GM18867 (cell line): ENCODE measurements around the gene SH3RF3.

ENCODE experiments used
- ATAC-seq: cut with Tn5 transposase; IDR thresholded peaks from one replicate; pipeline ENCODE4 v1.9.1; 2021; ENCODE audit warnings: mild to moderate bottlenecking, moderate library complexity; ENCODE audit not compliant: unreplicated experiment

The SH3RF3 gene

GRCh38 chr2:109297566-109298490, 168.8 kb downstream of the SH3RF3 start:
- no peak for ATAC-seq

GRCh38 chr2:109298851-109299250, 169.8 kb downstream of the SH3RF3 start:
- no peak for ATAC-seq

GRCh38 chr2:109299536-109299935, 170.5 kb downstream of the SH3RF3 start:
- no peak for ATAC-seq

DNA sequence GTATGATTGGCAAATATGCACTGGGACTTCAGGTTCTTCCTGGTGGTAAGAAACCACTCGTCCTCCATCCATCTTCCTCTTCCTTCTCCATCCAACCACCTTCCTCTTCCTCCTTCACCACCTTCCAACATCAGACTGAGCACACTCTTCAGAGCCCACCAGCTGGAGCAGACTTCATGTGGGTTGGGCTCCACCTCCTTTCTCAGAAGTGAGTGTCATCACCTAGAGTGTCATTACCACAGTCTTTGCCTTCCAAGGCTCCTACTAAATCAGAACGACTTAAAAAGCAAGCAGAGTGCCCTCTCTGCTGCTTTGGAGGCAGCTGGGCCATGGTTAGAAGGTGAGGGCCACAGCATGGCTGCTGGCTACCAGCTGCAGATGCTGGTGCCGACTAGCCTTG, 171.6 kb downstream of the SH3RF3 start:
- ATAC-seq, result no peak

DNA sequence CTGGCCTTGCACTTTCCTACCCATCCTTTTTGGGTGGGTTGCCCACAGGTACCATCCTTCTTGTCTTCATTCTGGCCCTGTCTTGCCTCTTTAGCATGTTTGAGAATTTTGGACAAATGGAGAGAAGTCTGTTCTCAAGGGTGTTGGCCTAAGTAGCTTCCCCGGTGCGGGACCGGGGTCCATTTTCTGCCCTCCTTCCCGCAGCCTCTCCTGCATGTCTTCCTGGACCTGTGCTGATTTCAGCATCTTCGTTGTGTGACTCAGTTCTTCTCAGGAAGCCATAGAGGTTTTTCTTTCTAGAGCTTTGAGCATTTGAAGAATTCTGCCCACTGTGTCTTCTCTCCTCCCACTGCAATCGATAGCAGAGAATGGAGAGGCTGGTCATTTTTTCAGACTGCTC, 172.7 kb downstream of the SH3RF3 start:
- no peak for ATAC-seq

GRCh38 chr2:109302319-109302718, 173.3 kb downstream of the SH3RF3 start:
- ATAC-seq, result no peak

DNA sequence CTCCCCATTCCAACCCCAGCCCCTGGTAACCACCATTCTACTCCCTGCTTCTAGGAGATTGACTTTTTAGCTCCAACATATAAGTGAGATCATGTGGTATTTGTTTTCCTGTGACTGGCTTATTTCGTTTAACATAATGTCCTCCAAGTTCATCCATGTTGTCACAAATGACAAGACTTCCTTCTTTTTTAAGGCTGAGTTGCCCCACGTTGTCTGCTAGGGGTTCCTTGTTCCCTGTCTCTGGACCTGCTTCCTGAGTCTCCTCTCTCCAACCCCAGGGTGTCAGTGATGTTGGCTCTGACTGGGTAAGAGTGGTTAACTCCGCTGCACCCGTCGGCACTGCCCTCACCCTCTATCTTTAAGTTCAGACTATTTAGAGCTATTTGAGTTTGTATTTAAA, 175.2 kb downstream of the SH3RF3 start:
- ATAC-seq, result no peak

DNA sequence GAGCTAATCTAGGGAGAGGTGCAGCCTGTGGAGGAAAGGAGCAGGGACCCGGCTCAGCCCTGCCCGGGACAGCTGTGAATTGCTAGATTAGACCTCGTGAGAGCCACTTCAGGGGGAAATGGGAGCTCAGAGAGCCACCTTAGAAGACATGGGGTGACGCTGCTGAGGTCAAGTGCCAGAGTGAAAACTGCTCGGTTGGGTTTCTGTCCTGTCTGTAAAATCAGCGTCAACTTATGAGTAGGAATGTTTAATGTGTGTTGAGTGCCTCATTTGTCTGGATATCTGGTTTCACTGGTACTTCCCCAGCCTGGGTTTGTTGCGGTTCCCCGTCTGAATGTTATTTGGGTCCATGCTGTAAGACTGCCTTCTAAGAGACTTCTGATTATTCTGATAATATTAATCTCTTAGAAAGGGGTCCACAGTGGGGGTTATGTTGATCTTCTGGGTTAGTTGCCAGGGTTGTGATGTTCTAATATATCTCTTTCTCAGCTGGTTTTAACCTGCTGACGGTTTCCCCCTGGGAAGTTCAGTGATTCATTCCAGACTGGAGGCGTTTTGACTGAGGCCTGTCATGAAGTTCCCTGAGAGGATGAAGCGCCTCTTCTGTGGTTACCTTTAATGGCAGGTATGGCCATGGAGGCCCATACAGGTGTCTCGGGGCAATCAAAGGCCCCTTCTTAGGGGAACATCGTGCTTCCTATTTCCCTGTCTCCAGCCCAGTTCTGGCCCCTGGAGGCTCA, 175.9 kb downstream of the SH3RF3 start:
- ATAC-seq, result no peak

DNA sequence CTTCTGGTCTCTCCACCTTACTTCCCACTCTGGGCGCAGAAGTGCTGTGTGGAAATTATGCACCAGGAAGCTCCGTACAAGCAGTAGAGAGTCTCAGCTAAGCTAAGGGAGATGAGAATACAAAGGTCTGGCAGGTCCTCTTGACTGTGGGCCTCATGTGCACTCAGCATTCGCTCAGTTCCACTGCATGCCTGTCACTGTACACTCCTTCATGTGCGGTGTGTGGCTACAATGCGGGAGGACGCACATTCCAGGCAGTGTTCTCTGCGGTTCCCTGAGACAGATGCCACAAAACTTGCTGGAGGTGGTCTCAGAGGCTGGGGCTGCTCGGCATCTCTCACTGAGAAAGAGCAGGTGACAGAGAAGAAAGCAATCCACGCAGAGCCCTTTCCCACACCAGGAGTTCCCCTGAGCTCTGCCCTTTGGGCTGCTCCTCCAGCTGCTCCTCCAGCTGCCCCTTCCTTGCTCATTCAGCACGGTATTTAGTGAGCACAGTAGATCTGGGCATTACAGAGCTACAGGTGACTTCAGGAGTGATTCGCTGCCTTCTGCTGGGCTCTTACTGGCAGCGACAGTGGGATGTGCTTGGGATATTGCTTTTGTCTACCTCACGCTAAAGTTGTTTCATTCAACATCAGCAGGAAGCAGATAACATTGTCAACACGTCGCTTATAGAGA, 176.6 kb downstream of the SH3RF3 start:
- ATAC-seq, result no peak

GRCh38 chr2:109306190-109306589, 177.2 kb downstream of the SH3RF3 start:
- no peak for ATAC-seq

DNA sequence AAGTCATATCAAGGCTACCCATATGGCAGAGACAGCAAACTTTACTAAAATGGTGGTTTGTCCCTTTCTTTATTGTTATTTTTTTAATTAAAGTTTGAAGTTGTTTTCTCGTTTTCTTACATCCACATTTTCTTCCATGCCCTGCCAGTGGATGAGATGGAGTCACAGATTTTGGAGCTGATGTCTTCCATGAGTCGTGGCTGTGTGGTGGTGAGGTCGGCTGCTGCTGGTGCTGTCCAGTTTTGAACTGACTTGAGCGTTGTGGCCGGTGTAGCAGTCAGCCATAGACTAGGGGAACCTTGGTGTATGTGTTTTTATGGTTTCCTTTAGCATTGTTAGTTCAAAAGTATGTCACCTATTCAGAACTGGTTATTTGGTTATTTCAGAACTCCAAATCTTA, 182.8 kb downstream of the SH3RF3 start:
- no peak for ATAC-seq

- no peak for ATAC-seq
Measured at GRCh38 chr2:109312902-109313301, 183.9 kb downstream of the SH3RF3 start.

DNA sequence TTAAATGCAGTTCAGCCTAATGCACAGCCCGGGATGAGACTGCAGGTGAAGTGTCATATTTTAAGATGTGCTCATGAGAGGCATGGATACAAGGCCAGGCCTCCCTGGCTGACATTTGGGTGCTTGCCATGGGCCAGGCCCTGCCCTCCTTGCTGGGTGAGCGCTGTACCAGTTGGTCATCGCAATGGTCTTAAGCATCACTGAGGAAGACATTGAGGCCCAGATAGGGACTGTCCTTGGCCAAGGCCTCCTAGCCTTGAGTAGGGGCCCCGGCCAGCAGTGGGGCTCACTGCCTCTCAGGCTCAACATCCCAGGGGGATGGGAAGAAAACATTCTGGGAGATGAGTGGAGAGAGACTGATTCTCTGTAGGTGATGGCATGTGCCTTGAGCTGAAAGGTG, 184.3 kb downstream of the SH3RF3 start:
- no peak for ATAC-seq

DNA sequence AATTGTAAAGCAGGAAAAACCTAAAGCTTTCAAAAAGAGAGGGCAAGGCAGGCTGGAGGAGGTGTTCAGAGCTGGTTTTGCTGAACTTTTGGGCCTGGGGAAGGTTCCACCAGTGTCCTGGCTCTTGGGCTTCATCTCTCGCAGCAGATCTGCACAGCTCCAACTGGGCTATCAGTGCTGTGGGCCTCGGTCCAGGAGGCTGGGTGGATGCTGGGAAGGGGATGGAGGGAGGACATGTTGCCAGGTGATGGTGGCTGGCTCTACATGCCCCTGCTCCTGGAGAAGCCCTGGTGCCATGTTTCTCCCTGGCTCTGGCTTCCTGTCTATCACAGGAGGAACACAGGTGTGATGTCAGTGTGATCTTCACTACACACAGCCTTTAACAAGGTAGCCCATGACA, 187.1 kb downstream of the SH3RF3 start:
- ATAC-seq, result no peak

DNA sequence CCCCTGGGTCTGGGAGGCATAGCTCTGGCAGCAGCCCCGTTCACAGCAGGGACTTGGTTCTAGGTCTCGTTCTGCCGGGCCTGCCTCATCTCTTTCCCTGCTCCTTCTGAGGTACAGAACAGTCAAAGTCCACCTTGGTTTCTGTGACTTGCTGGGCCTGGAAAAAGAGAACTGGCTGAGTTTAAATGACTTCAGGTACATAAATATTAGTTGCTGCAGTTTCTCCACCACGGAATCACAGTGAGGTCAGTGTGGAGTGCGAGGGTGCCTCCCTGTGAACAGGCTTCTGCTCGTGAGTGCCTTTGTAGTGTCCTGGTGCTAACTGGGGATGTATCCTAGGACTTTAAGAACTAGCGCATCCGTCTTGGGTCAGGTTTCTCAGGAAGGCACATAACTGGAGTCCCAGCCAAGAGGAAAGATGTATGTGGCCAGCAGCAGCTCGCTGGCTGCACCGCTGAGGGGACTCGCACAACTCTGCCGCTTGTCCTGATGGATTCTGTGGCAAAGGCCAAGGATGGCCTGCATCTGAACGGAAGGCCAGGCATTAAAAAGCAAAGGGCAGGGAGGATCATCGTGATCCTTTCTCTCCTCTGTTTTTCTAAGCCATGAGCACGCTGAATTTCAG, 188.6 kb downstream of the SH3RF3 start:
- no peak for ATAC-seq

DNA sequence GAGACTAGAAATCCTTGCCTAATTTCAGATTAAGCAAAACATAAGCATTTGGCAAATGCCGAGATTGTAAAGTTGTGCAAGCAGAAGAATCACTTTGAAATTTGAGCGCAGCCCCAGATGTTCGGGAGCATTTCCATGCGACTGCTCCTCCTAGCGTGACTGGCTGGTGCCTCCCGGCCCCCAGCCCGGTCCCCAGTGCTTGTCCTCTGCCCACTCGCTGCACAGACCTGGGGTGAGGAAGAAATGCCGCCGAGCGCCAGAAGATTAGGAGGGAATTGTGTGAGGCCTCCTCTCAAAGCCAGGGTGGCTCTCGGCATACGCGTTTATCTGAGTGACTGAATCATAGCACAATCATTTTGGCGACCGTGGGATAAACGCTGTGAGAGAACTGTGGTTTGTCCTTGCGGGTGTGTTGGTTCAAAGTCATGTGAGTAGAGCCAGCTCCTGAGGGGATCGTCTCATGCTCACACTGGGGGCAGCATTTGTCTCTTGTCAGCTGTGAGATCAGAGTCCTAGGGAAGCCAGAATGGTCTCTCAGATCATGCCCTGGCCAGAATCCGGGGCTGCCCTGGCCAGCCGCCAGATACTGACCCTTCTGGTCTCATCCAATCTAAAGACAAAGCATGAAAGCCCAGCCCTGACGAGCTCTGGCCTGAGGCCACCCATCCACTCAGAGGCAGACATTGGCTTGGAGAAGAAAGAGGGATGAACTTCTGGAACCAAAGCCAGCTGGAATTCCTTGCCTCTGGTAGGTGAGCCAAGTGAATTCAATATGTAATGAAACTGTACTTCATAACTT, 189.3 kb downstream of the SH3RF3 start:
- ATAC-seq, result no peak

DNA sequence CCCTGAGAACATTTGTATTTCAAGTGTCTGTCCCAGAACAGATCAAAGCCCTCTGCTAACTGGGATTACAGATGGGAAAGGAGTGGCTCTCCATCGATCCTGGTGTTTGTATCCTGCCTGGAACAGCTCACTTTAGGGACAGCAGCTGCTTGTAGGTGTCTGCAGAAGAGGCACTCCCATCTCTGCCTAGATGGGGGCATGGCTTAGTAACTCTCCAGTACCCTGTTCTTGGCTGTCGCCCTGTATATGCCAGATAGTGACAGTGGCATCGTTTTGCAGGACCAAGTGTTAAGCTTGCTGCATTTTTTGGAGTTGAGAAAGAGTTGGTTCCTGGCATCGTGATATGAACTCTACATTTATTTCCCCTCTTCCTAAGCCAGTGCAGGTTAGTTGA, 189.9 kb downstream of the SH3RF3 start:
- no peak for ATAC-seq

- no peak for ATAC-seq
Measured at GRCh38 chr2:109320195-109320922, 191.4 kb downstream of the SH3RF3 start.

DNA sequence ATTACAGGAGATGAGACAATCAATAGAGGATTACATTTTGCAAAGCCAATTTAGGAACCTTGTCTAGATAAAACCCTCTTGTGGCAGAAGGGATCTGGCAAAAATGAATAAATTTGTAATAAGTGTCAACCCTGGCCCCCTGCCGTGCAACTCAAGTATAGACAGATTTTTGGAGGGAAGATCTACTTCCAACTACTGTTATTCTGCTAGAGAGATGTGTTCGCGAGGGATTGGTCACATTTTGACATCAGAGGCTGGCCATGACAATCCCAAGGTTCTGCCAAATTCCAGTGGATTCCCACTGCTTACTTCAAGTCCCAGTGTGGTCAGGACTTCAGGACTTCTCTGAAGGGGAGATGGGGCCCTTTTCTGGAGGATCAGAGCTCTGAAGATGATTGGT, 192.6 kb downstream of the SH3RF3 start:
- no peak for ATAC-seq

- ATAC-seq, result no peak
Measured at GRCh38 chr2:109322111-109322510, 193.1 kb downstream of the SH3RF3 start.
